Keratinocyte (primary cell): ENCODE results near the gene VPS25. TPM values are rescaled to one million over a fixed set of nuclear protein-coding genes. Genes with fewer than 3 reads are reported as not detected.

Experiments used
- DNase-seq: peaks from one replicate; pipeline ENCODE4 v3.0.0-alpha.2; 2011; ENCODE audit warnings: low read depth, missing footprints, low spot score
- FAIRE-seq: peaks from 2 replicates; lab custom pipeline; 2011; peaks lifted over from hg19 to GRCh38; lab: Jason Lieb, UNC
- H2AFZ ChIP-seq: 2 replicates; pipeline ENCODE4 v1.6.0; 2012; ENCODE audit warnings: low read length, control low read depth, inconsistent platforms; ENCODE audit not compliant: control insufficient read depth
- H3K27ac ChIP-seq: 2 replicates; pipeline ENCODE4 v1.5.1; 2011; ENCODE audit warnings: low read length; ENCODE audit not compliant: control insufficient read depth, insufficient read depth
- H3K27me3 ChIP-seq: 3 replicates; pipeline ENCODE4 v1.6.0; 2011; ENCODE audit warnings: low read length; ENCODE audit not compliant: control insufficient read depth, insufficient read depth; ENCODE audit errors: extremely low read depth
- H3K36me3 ChIP-seq, 2 experiments: 2 replicates in 1 of 2; 3 replicates in 1 of 2; pipeline ENCODE4 v1.5.1; 2011; ENCODE audit warnings: low read length in 2 of 2, mild to moderate bottlenecking in 1 of 2; ENCODE audit not compliant: control insufficient read depth in 2 of 2, insufficient read depth in 2 of 2; ENCODE audit errors: extremely low read depth in 1 of 2
- H3K4me1 ChIP-seq: 3 replicates; pipeline ENCODE4 v1.5.1; 2011; ENCODE audit warnings: low read length; ENCODE audit not compliant: control insufficient read depth, insufficient read depth; ENCODE audit errors: extremely low read depth
- H3K4me2 ChIP-seq: 3 replicates; pipeline ENCODE4 v1.6.0; 2011; ENCODE audit warnings: low read depth, low read length; ENCODE audit not compliant: control insufficient read depth, insufficient read depth; ENCODE audit errors: extremely low read depth
- H3K4me3 ChIP-seq, 3 experiments: fragments of 200-600 bp in 1 of 3; sonication (generic) in 1 of 3; 2 replicates in 2 of 3; 3 replicates in 1 of 3; pipeline ENCODE4 v1.5.1; 2011 to 2016; ENCODE audit warnings: low read length in 3 of 3, mild to moderate bottlenecking in 3 of 3, control low read depth in 2 of 3, inconsistent platforms in 1 of 3, low read depth in 1 of 3, mixed read lengths in 1 of 3, mixed run types in 1 of 3, moderate library complexity in 1 of 3; ENCODE audit not compliant: control insufficient read depth in 2 of 3, insufficient read depth in 2 of 3; ENCODE audit errors: extremely low read depth in 1 of 3
- H3K79me2 ChIP-seq: 2 replicates; pipeline ENCODE4 v1.6.0; 2012; ENCODE audit warnings: low read length; ENCODE audit not compliant: control insufficient read depth, insufficient read depth
- H3K9ac ChIP-seq: 3 replicates; pipeline ENCODE4 v1.6.0; 2011; ENCODE audit warnings: low read length; ENCODE audit not compliant: control insufficient read depth, insufficient read depth; ENCODE audit errors: extremely low read depth
- H3K9me1 ChIP-seq: 3 replicates; pipeline ENCODE4 v1.6.0; 2011; ENCODE audit warnings: low read length; ENCODE audit not compliant: control insufficient read depth, insufficient read depth; ENCODE audit errors: extremely low read depth
- H3K9me3 ChIP-seq: 2 replicates; pipeline ENCODE4 v1.5.1; 2012; ENCODE audit warnings: low read depth, low read length; ENCODE audit not compliant: control insufficient read depth
- H4K20me1 ChIP-seq: 3 replicates; pipeline ENCODE4 v1.6.0; 2011; ENCODE audit warnings: low read length; ENCODE audit not compliant: control insufficient read depth, insufficient read depth; ENCODE audit errors: extremely low read depth
- CTCF ChIP-seq, 3 experiments: IDR thresholded peaks in 1 of 3; conservative IDR thresholded peaks in 1 of 3; optimal IDR thresholded peaks in 1 of 3; 2 replicates in 2 of 3; 3 replicates in 1 of 3; pipeline versions ENCODE3 to v1.5.1; 2011; ENCODE audit warnings: low read length in 3 of 3, mild to moderate bottlenecking in 3 of 3, moderate library complexity in 2 of 3, control low read depth in 1 of 3, inconsistent platforms in 1 of 3; ENCODE audit not compliant: insufficient read depth in 2 of 3; ENCODE audit errors: extremely low read depth in 1 of 3
- EZH2 ChIP-seq: IDR thresholded peaks from one replicate; pipeline ENCODE4 v1.6.1; 2012; ENCODE audit warnings: inconsistent platforms, mild to moderate bottlenecking, low read length, moderate library complexity
- dilution Hi-C: fragments of 300-500 bp; cut with MboI; formaldehyde crosslinking; loops from one replicate; pipeline ENCODE4 v1.7.0; 2020; ENCODE audit warnings: low sequenced_read_pairs; ENCODE audit not compliant: extremely low pct_ligation_motif_present
- polyA plus RNA-seq, 5 experiments: library from polyadenylated mRNA; depleted of rRNA in 3 of 5; stranded (reverse) in 3 of 5; stranded (forward) in 1 of 5; unstranded in 1 of 5; fragments of >200 nt; gene quantifications; 1 replicate in 1 of 5; 2 replicates in 3 of 5; 3 replicates in 1 of 5; pipeline versions ENCODE4 v1.2.1 to v1.2.3, GENCODE V29; 2011 to 2012; ENCODE audit warnings: missing spikeins in 2 of 5, low read depth in 1 of 5, low replicate concordance in 1 of 5

VPS25 gene
- polyA plus RNA-seq, 1 donor (not counting 4 experiments of a cell fraction or from before 2014, with no cell fraction given): 122 TPM

DNA sequence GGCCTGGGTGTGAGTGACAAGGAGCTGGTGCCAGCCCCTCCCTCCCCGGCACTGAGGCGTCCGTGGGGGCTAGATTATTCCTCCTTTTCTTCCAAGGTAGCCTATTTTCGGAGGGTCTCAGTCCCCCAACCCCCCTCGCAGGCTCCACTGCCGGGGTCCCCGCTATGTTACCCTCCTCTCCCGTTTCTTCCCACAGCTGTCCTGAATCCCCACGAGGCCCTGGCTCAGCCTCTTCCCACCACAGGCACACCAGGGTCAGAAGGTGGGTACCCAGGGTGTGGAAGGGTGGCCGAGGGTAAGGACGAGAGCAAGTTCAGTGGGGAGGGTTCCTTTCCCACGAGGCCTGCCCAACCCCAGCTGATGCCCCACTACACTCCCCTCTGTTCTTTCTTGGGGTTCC lies 11.6 kb upstream of the VPS25 start:
- Histone ChIP-seq H3K4me1 (no peaks in the 10 kb centered on the region), H3K4me3 (peak overlapping the region in 1 of 3 experiments; percentile 38), H4K20me1 (no peaks in the 10 kb centered on the region), H2AFZ (no peak overlapping the region), H3K9ac (no peak overlapping the region), H3K27ac (no peak overlapping the region), H3K79me2 (no peaks in the 10 kb centered on the region), H3K27me3 (peaks cover 30% of the 10 kb centered on the region), H3K9me3 (no peaks in the 10 kb centered on the region), H3K36me3 (no peaks in the 10 kb centered on the region), H3K9me1 (no peaks in the 10 kb centered on the region), H3K4me2 (peak overlapping the region; percentile 60)
- DNase-seq: no peak
- no peak for FAIRE-seq
- no peak for TF ChIP-seq CTCF (optimal IDR thresholded peaks at IDR 0.05 in 1 of 3, IDR thresholded peaks at IDR 0.05 in 1 of 3, conservative IDR thresholded peaks at IDR 0.05 in 1 of 3; ENCODE audit: extremely low read depth in 1 of 3, insufficient read depth in 2 of 3, low read length in 3 of 3)
- TF ChIP-seq EZH2: no peak
- dilution Hi-C loops: no loop called here

DNA sequence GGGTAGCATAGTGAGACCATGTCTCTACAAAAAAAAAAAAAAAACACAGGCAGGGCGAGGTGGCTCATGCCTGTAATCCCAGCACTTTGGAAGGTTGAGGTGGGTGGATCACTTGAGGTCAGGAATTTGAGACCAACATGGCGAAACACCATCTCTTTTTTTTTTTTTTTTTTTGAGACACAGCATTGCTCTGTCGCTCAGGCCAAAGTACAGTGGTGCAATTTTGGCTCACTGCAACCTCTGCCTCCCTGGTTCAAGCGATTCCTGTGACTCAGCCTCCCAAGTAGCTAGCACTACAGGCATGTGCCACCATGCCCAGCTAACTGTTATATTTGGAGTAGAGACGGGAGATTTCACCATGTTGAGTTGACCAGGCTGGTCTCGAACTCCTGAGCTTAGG lies 7.1 kb upstream of the VPS25 start:
- no peaks in the 10 kb centered on the region for H3K36me3 ChIP-seq
- no peaks in the 10 kb centered on the region for H3K4me1 ChIP-seq
- H3K79me2 ChIP-seq: no peaks in the 10 kb centered on the region
- H3K9ac ChIP-seq: no peak overlapping the region
- no peak overlapping the region for H3K4me3 ChIP-seq
- H3K27me3 ChIP-seq: peaks cover 12% of the 10 kb centered on the region
- H3K9me3 ChIP-seq: no peaks in the 10 kb centered on the region
- no peak for DNase-seq
- no peak for FAIRE-seq
- no peak overlapping the region for H2AFZ ChIP-seq
- TF ChIP-seq CTCF (optimal IDR thresholded peaks at IDR 0.05 in 1 of 3, IDR thresholded peaks at IDR 0.05 in 1 of 3, conservative IDR thresholded peaks at IDR 0.05 in 1 of 3; ENCODE audit: extremely low read depth in 1 of 3, insufficient read depth in 2 of 3, low read length in 3 of 3) (no peak), EZH2 (no peak)
- H3K4me2 ChIP-seq: no peak overlapping the region
- dilution Hi-C loops: no loop called here
- H3K9me1 ChIP-seq: no peaks in the 10 kb centered on the region
- no peaks in the 10 kb centered on the region for H4K20me1 ChIP-seq
- no peak overlapping the region for H3K27ac ChIP-seq
